NCI-H1092 (cell line): ENCODE measurements around the gene GGNBP2.
A peak's percentile ranks its signal among the peaks of the same experiment; 100 is the strongest.
"Not testable (repeated sequence)": the region's sequence is repeated elsewhere in the genome, so short reads cannot be mapped to it uniquely, and the experiment has no call there.

Experiments used
- DNase-seq: peaks from one replicate; lab custom pipeline; 2025; lab: John Stamatoyannopoulos, UW

Gene GGNBP2

GRCh38 chr17:36544307-36545076 lies at the start of gene GGNBP2:
Gene GGNBP2, plus strand, starts transcription at chr17:36544919. Its CDS starts 806 bp downstream, at chr17:36545725.
- DNase-seq: peak; percentile 90

GRCh38 chr17:36495076-36495578 lies 49.6 kb upstream of the GGNBP2 start:
- no peak for DNase-seq

GRCh38 chr17:36496018-36496789 lies 48.5 kb upstream of the GGNBP2 start:
- no peak for DNase-seq

DNA sequence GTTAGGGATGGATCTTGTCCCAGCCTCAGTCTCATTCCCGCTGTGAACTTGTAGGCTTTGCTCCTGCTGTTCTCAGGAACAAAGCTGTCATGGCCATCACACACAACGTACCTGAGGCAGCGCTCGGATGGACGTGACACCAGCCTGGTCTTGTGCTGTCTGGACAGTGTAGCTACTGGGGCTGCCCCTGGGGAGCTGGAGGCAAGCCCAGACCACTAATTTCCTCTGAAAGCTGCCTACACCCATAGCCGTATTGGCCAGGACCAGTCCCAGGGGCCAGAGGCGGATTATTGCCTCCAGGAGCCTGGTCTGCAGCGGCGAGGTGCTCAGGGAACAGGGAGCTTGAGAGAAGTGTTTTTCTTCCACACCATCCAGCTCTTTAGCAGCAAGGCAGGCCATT lies 46.6 kb upstream of the GGNBP2 start:
- DNase-seq: no peak

GRCh38 chr17:36498560-36499300 lies 46.0 kb upstream of the GGNBP2 start:
- no peak for DNase-seq

GRCh38 chr17:36500745-36501225 lies 43.9 kb upstream of the GGNBP2 start:
- DNase-seq: no peak

DNA sequence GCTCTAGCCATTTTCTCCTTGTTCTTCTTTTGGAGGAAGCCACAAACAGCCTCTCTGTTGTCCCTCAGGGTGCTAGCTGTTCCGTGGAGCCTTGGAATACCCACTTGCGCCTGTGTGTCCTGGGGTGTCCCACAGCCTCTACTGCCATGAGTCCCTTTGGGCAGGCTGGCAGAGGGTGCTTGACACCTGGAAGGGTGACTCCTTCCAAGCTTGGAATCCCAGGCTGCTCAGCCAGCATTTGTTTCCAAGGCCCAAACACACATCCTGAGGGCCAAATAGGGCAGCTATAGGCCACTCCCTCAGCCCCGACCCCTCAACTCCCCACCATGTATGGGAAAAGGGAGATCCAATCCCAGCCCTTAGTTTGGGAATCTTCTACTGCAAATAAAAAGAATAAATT lies 43.4 kb upstream of the GGNBP2 start:
- no peak for DNase-seq

GRCh38 chr17:36501963-36502362 lies 42.8 kb upstream of the GGNBP2 start:
- no peak for DNase-seq

DNA sequence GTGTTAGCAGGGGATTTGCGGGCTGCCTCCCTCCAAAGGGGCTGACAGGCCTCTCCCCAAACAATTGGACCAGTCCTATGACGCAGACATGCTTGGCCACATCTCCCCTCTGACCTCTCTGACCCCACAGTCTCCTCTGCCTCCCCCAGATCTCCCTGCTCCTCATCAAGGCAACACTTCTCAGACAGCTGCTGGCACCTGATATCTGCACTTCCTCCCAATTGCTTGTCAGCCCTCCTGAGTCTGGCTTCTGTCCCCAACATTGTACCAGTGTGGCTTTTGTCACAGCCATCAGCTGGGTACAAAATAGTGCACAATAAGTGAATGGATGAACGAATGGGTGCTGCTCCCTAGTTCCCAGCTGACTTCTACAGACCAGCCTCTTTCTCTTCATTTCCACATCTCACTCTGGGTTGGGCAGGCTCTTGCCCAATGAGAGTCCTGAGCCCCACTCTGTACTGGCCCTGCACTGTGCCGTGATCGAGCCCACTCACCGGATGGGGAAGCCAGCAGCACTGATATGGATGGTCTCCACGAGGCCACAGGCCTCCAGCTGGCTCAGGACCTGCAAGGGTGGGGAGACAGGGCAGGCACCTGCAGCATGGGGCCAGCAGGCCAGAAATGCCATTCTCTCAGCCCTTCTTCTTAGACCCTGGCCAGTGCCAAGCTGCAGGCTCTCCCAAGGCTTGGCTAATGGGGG lies 41.1 kb upstream of the GGNBP2 start:
- DNase-seq: no peak

DNA sequence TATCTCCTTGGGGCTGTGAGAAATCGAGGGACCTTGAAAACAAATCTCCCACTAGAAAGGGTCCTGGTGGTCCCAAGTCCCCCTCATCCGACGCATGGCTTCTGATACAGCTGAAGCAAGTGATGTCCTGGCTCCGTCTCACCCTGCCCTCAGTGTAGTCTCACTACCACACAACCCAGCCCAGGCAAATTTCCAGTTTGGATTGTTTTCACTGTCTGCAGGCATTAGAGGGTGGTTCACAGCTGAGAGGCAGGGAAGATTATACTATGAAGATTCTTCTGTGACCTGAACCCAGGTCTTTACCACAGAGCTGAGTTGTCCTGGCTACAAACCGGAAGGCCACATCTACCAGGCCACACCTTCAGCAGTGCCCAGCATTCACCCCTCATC lies 40.6 kb upstream of the GGNBP2 start:
- no peak for DNase-seq

DNA sequence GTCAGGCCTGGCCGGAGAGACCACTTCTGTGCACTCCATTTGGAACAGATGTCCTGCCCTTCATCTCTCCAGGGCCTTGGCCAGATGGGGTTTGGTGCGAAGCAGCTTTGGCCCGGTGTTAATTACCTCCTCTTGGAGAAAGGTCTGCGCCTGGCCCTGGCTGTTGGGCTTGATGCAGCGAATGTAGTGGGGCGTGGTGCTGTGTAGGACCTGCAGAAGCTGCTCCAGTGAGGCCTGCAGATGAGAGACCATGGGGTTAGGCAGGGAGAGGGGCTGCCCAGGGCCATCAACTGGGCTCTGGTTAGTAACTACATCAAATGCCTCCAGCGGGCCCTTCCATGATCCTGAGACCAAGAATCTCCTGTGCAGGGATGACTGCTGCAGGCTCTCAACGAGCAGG lies 39.5 kb upstream of the GGNBP2 start:
- no peak for DNase-seq

DNA sequence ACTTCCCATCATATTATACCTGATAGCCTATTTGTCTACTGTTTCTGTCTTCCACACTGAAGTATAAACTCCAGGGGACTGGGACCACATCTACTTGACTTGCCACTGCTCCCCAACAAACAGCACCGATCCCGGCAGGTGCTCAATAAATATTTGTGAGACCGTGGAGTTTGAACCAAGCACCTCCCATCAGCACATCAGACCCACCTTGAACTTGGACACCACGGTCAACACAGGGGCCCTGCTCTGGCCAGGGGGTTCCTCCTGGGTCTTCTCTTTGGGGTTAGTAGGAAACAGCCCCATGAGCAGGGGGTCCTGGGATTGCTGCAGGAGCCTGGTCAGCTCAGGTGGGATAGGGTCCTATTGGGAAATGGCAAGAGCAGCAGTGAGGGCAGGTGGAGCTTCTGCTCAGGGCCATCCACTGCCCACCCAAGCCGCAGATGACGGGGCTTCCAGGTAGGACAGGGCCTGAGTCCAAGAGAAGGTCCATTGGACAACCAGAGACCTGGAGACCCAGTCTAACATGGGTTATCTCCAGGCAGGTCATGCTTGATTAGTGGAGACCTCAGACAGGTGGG lies 38.4 kb upstream of the GGNBP2 start:
- no peak for DNase-seq

- no peak for DNase-seq
Observed at GRCh38 chr17:36506831-36507230, 37.9 kb upstream of the GGNBP2 start.

GRCh38 chr17:36507266-36507665 lies 37.5 kb upstream of the GGNBP2 start:
- DNase-seq: no peak

- DNase-seq: not testable (repeated sequence)
Observed at GRCh38 chr17:36508439-36508838, 36.3 kb upstream of the GGNBP2 start.

GRCh38 chr17:36509272-36509985 lies 35.3 kb upstream of the GGNBP2 start:
- DNase-seq: no peak

- DNase-seq: no peak
Observed at GRCh38 chr17:36510636-36511035, 34.1 kb upstream of the GGNBP2 start.

- DNase-seq: no peak
Observed at GRCh38 chr17:36511216-36511615, 33.5 kb upstream of the GGNBP2 start.

DNA sequence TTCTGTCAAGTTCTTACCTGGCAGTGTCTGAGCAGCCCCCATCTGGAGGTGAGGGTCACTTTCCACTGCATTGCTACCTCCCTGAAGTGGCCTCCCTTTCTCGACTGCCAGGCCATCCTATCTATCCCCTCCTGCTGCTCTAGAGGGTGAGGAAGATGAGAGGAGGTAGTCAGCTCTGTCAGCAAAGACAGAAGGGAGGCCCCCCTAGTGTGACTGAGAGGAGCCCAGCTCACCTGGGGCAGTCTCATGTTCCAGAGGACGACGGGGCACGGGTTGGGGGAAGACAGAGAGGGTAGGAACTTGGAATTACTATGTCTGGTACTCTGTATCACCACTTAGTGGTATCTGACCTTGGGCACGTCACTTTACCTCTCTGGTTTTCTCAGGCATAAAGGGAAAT lies 32.1 kb upstream of the GGNBP2 start:
- DNase-seq: no peak

DNA sequence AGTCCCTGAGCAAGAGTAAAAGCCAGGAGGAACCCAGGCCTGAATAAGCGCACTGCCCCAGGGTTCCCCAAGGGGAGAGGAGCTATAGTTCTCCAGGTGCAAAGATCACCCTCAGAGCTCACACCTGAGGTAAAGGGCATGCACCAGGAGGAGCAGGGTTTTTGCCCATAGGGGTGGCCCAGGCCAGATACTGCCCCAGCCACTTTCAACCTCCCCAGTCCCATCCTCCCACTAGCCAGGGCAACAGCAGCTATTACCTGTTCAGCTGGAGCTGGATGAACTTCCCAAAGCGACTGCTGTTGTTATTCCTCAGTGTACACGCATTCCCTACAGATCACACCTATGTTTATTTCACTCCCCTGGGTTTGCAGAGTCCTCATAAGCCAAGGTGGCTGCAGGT lies 29.9 kb upstream of the GGNBP2 start:
- DNase-seq: no peak

DNA sequence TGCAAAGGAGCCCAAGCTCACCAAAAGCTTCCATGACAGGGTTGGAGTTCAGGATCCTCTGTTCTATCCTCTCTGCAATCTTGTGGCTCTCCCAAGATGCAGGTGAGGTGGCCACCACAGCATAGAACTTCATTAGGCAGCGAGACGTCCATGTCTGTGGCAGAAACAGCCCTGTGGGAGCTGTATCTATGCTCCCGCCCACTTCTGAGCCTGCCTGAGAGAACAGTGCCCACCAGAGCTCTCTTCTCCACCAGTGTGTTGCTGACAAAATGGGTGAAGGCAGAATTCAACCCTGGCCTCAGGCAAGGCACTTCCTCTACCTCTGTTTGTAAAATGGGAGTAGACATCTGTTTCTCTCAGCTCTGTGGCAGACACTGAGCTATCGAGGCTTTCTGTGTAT lies 28.9 kb upstream of the GGNBP2 start:
- DNase-seq: no peak
